Natural killer cell (primary cell): Measurements from ENCODE around the gene KIF1A. TPM values are rescaled to one million over a fixed set of nuclear protein-coding genes. Genes with fewer than 3 reads are reported as not detected.

Experiments used
- ATAC-seq, 3 donors: fragments of 150-1000 bp in 2 of 3; fragments of 200-7000 bp in 1 of 3; cut with Tn5 transposase; 1 replicate in 1 of 3; 2 replicates in 2 of 3; pipeline ENCODE4 v1.10.0; 2021; ENCODE audit warnings: mild to moderate bottlenecking in 2 of 3, moderate library complexity in 2 of 3
- DNase-seq, 2 donors: peaks; one replicate each; pipeline versions ENCODE4 v3.0.0 to v3.0.0-alpha.2; 2013 to 2021; ENCODE audit warnings: mixed read lengths in 1 of 2
- H3K27ac ChIP-seq: one replicate; pipeline ENCODE4 v1.5.1; 2013; ENCODE audit warnings: mild to moderate bottlenecking, low read length
- H3K27me3 ChIP-seq: one replicate; pipeline ENCODE4 v1.6.1; 2013; ENCODE audit warnings: low read length; ENCODE audit not compliant: control insufficient read depth, insufficient read depth
- H3K36me3 ChIP-seq: one replicate; pipeline ENCODE4 v1.6.1; 2013; ENCODE audit warnings: low read length; ENCODE audit not compliant: control insufficient read depth, insufficient read depth
- H3K4me1 ChIP-seq: one replicate; pipeline ENCODE4 v1.6.1; 2013; ENCODE audit warnings: low read length; ENCODE audit not compliant: control insufficient read depth, insufficient read depth
- H3K4me3 ChIP-seq: one replicate; pipeline ENCODE4 v1.5.1; 2013; ENCODE audit warnings: low read length
- H3K9me3 ChIP-seq: one replicate; pipeline ENCODE4 v1.6.1; 2013; ENCODE audit warnings: low read length; ENCODE audit not compliant: control insufficient read depth, insufficient read depth
- H3K27ac Mint-ChIP-seq, 2 donors: one replicate each; pipeline ENCODE4 v1.8.0; 2022; ENCODE audit warnings: mild to moderate bottlenecking in 2 of 2, mixed read lengths in 2 of 2, moderate library complexity in 1 of 2
- H3K27me3 Mint-ChIP-seq, 2 donors: one replicate each; pipeline ENCODE4 v1.8.0; 2022; ENCODE audit warnings: low read depth in 2 of 2, mixed read lengths in 2 of 2
- H3K36me3 Mint-ChIP-seq: one replicate; pipeline ENCODE4 v1.8.0; 2022; ENCODE audit warnings: mixed read lengths
- H3K4me1 Mint-ChIP-seq, 2 donors: one replicate each; pipeline ENCODE4 v1.8.0; 2022; ENCODE audit warnings: mixed read lengths in 2 of 2
- H3K4me3 Mint-ChIP-seq: one replicate; pipeline ENCODE4 v1.8.0; 2022; ENCODE audit warnings: mild to moderate bottlenecking, moderate library complexity, mixed read lengths
- H3K9me3 Mint-ChIP-seq, 2 donors: one replicate each; pipeline ENCODE4 v1.8.0; 2022; ENCODE audit warnings: mixed read lengths in 2 of 2
- WGBS: methylation state at CpG from one replicate; pipeline ENCODE4 v1.1.7; 2013; ENCODE audit warnings: missing lambda C conversion rate; ENCODE audit not compliant: insufficient coverage; 5-methylcytosine and 5-hydroxymethylcytosine counted together
- intact Hi-C: fragments of 100-400 bp; cut with micrococcal nuclease; formaldehyde crosslinking; loops from one replicate; pipeline ENCODE4 v1.14.2; 2022
- total RNA-seq, 4 donors: library from RNA; stranded (reverse); fragments of 120-200 nt in 1 of 4; gene quantifications; one replicate each; pipeline versions ENCODE4 v1.2.3 to v1.2.4, GENCODE V29; 2013 to 2022
- TF ChIP-seq, protein P1 (sequence below): fragments of 200-600 bp; IDR thresholded peaks from one replicate; pipeline ENCODE4 v1.8.0; 2022; ENCODE audit warnings: antibody characterized with exemption

KIF1A gene
- total RNA-seq, 3 donors from 2014 or later (not counting 1 experiment from before 2014, with no cell fraction given) = 0.09 TPM; not detected in 2

DNA sequence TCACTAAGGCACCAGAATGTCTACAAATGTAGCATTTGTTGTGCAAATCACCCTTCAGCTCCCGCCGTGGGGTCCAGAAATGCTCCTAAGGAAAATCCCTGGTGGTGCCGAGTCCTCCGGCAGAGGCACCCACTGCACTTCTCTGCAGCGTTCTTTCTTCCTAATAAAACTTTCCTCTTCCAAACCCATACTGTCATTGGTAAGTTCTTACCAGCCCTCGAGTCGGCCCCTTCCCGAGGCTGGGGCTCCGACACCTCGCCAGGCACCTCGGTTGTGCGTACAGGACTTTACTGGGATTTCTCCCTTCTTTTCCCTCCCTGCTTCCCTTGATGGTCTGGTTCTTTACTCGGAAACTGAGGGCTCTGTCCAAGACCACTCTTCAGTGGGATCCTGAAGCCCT, 38.3 kb upstream of the KIF1A start:
- Mint-ChIP-seq H3K9me3 (peaks cover 2 to 4% of the 10 kb centered on the region in 2 donors), H3K27me3 (peaks cover 0 to 3% of the 10 kb centered on the region in 2 donors), H3K4me3 (no peak overlapping the region), H3K27ac (no peak overlapping the region), H3K36me3 (peaks cover 7% of the 10 kb centered on the region), H3K4me1 (no peaks in the 10 kb centered on the region)
- H3K27me3 ChIP-seq = no peaks in the 10 kb centered on the region
- TF ChIP-seq, protein P1, sequence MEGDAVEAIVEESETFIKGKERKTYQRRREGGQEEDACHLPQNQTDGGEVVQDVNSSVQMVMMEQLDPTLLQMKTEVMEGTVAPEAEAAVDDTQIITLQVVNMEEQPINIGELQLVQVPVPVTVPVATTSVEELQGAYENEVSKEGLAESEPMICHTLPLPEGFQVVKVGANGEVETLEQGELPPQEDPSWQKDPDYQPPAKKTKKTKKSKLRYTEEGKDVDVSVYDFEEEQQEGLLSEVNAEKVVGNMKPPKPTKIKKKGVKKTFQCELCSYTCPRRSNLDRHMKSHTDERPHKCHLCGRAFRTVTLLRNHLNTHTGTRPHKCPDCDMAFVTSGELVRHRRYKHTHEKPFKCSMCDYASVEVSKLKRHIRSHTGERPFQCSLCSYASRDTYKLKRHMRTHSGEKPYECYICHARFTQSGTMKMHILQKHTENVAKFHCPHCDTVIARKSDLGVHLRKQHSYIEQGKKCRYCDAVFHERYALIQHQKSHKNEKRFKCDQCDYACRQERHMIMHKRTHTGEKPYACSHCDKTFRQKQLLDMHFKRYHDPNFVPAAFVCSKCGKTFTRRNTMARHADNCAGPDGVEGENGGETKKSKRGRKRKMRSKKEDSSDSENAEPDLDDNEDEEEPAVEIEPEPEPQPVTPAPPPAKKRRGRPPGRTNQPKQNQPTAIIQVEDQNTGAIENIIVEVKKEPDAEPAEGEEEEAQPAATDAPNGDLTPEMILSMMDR = no peak
- intact Hi-C loops = no loop called here
- 91% methylated on average over 13 of the region's 13 CpGs for WGBS
- ATAC-seq (no peak), DNase-seq (no peak)
- no peaks in the 10 kb centered on the region for H3K4me1 ChIP-seq
- H3K4me3 ChIP-seq = no peak overlapping the region
- H3K36me3 ChIP-seq = no peaks in the 10 kb centered on the region
- H3K27ac ChIP-seq = no peak overlapping the region
- peaks cover 8% of the 10 kb centered on the region for H3K9me3 ChIP-seq

DNA sequence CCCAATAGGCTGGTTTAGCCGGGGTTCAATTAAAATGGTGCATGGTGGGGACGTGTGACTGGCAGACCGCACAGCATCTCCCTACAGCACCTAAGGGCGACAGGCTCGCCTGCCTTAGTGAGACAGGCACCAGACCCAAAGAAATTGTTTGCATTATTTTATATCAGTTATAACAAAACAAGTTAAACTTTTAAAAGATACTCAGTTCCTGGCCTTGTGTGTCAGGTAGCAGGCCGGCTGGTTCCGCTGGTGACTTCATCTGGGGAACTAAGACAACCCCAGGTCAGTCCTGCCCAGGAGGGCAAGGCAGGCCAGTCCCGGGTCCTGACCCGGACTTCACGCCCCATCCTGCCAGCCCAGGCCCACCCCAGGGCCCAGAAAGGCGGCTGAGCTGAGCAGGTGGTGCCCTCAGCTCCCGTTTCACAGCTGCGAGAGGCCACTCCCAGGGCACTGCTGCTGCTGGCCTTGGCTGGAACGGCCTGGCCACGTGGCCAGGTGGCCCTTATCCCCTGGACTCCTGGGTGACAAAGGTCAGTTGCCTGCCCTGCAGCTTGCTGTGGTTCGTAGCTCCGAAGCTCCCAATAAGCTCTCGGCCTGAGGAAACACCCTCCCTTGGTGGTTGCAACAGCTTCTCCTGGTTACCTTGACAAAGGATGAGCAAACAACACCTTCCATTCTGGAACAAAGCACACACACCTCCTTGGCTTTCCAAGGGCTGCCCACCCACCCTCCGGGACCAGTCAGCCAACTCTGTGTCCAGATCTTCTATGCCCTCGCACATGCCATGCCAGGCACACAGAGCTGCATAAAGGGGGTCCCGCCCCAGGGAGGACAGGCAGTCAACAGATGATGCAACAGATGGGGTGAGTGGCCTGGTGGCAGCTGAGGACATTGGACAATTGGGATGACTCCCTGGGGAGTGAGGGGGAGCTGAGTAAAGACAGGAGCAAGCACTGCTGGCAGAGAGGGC, 37.3 kb upstream of the KIF1A start:
- ATAC-seq = no peak
- H3K4me1 Mint-ChIP-seq = no peaks in the 10 kb centered on the region
- peaks cover 7% of the 10 kb centered on the region for H3K36me3 Mint-ChIP-seq
- H3K9me3 Mint-ChIP-seq = peaks cover 2 to 4% of the 10 kb centered on the region in 2 donors
- TF ChIP-seq, protein P1 = no peak
- no peak for DNase-seq
- H3K9me3 ChIP-seq = peaks cover 8% of the 10 kb centered on the region
- WGBS = 90% methylated on average over 21 of the region's 21 CpGs
- H3K27me3 ChIP-seq = no peaks in the 10 kb centered on the region
- peaks cover 0 to 5% of the 10 kb centered on the region in 2 donors for H3K27me3 Mint-ChIP-seq
- no peak overlapping the region for H3K27ac Mint-ChIP-seq
- H3K36me3 ChIP-seq = no peaks in the 10 kb centered on the region
- intact Hi-C loops = no loop called here
- H3K27ac ChIP-seq = no peak overlapping the region
- no peaks in the 10 kb centered on the region for H3K4me1 ChIP-seq
- H3K4me3 Mint-ChIP-seq = no peak overlapping the region
- H3K4me3 ChIP-seq = no peak overlapping the region

DNA sequence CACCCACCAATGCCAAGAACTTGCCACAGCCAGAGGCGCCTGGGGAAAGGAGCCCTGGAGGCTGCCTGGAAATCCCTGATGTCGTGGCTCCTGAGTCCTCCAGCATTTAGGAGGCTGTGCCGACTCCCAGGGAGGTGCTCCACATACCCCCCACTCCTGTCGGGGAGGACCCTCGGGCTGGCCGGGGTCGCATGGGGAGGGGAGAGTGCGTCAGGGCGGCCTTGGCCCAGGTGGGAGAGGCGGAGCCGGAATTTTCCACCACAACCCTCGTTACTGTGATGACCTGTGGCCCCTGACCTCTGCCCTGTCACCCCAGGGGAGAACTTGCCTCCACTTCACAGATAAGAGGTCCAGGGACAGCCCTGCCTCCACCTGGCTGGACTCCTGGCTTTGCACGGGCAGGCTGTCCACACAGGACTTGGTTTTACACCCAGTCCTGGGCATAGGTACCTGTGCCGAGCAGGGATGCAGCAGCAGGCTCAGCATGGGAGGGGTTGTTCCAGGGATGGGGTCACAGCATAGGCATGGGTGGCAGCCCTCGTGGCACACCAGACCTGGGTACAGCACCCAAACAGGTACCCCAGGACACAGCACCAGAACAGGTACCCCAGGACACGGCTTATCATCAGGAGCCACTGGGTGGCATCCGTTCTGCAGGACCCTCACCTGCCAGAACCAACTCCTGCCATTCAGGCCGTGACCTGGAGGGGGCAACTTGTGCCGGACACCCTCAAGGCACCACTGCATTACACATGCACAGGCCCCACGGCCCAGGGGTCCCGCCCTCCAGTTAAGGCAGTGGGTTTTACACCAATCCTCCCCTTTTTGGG, 36.3 kb upstream of the KIF1A start:
- intact Hi-C loops = no loop called here
- Histone ChIP-seq H3K9me3 (peaks cover 8% of the 10 kb centered on the region), H3K27ac (no peak overlapping the region), H3K36me3 (no peaks in the 10 kb centered on the region), H3K4me1 (no peaks in the 10 kb centered on the region), H3K4me3 (no peak overlapping the region), H3K27me3 (no peaks in the 10 kb centered on the region)
- WGBS = 81% methylated on average over 21 of the region's 21 CpGs
- TF ChIP-seq, protein P1 = no peak
- Mint-ChIP-seq H3K9me3 (peaks cover 2 to 4% of the 10 kb centered on the region in 2 donors), H3K4me3 (no peak overlapping the region), H3K36me3 (peaks cover 7% of the 10 kb centered on the region), H3K27ac (no peak overlapping the region), H3K4me1 (no peaks in the 10 kb centered on the region), H3K27me3 (peaks cover 0 to 7% of the 10 kb centered on the region in 2 donors)
- ATAC-seq (no peak), DNase-seq (no peak)
